T follicular helper cell (primary cell): ENCODE measurements around the gene USH1C.

ENCODE experiments used
- DNase-seq: peaks from one replicate; pipeline ENCODE4 v3.0.0-alpha.2; 2020; ENCODE audit warnings: low read depth

The USH1C gene

GRCh38 chr11:17471501-17471900, 72.7 kb downstream of the USH1C start:
- no peak for DNase-seq

DNA sequence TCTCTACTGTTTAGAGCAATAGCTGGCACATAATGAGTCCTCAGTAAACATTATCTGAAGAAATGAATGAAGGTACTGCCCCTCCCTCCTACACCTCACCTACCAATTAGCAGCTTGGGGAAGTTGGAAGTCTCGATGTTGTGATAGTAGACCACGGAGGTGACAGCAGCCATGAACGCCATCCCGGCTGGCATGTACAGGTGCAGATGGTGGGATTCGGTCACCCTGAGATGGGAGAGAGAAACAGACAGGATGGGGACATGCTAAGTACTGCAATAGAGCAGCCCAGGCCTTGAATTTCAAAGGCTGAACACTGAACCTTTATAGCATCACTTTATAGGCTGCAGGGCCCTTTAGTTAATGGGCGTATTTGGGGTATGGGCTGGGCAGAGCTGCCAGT, 74.2 kb downstream of the USH1C start:
- DNase-seq: no peak

- no peak for DNase-seq
Measured at GRCh38 chr11:17468122-17468521, 76.1 kb downstream of the USH1C start.

DNA sequence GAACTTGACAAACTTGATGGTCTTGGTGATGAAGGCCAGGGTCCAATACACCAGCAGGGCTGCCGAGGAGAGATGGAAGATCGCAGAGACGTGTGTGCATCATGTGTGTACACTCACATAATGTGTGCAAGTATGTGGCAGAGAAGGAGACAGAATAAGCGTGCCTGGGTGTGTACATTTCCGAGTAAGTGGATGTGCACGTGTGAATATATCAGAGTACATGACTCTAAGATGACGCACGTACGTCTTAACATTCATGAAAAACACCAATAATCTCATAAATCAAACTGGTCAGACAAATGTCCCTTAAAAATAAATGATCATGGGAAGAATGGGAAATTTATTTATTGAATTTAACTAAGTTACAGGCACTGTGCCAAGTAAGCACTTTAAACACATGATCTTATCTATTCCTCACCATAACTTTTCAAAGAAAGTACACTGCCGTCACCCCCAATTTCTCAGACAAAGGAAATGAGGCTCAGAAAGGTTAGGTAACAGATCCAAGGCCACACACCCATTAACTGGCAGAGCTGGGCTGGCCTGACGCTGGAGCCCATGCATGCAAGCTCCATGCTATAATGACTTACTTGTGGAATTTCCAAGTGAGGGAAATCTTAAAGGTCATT, 80.6 kb downstream of the USH1C start:
- DNase-seq: no peak

DNA sequence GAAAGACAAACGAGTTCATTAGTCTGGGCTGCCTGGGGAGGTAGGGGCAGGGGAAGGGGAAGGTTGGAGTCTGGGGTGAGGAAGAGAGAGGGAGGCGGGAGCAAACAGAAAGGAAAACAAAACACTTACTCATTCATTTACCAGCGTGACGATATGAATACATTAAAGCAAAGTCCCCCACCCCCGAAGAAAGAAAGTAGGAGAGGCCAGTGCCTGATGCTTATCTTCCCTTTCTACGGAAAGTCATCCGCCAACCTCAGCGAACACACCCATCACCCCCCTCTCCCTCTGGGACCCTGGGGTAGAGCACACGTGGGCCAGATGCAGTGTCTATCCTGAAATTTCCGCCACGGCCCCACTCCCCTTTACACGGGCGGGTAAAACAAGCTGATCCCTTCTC, 81.3 kb downstream of the USH1C start:
- no peak for DNase-seq

GRCh38 chr11:17460406-17460805, 83.8 kb downstream of the USH1C start:
- no peak for DNase-seq

DNA sequence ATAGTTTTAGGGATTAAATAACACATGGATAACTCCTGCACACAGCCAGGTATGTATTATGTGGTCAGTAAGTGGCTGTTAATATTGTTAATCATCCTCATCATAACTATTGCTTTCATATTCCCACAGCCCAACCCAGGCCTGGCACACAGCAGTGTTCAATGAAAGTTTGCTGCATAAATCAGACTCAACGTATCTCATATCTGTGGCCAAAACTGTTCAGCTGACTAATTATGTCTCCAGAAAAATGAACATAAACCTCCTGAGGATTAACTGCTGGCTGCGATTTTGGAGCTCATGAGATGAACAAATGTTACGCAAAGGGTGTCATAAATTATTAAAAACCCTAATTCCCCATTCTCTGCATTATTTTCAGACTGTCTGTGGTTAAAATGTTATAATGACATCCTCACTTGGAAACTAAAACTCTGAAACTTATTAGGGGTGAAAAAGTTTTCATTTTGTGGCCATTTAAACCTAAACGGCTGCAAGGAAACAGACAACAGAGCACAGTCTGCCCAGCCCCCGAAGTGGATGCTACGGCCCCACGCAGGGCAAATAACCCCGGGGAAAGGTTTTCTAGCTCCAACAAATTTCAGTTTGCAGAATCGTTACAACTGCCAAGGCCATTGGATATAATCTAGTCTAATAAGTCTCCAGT, 84.8 kb downstream of the USH1C start:
- DNase-seq: no peak

DNA sequence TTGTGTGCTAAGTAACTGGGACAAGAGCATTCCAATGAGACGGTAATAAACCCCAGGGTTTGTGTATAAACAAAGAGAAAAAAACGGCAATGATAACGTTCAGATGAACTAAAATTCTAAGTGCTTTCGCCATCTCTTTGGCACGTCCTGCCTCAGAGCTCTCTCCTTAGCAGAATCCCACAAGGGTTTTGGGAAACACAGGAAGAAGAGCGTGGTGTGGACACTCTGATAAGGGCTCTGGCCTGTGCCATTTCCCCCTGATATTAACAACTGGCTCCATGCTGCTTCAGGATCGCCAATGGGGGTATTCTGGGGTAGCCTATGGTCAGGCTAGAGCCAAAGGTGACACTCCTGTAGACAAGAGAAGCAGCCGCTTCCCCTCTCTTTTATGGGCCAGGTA, 85.9 kb downstream of the USH1C start:
- DNase-seq: no peak

- no peak for DNase-seq
Measured at GRCh38 chr11:17457396-17458173, 86.6 kb downstream of the USH1C start.

DNA sequence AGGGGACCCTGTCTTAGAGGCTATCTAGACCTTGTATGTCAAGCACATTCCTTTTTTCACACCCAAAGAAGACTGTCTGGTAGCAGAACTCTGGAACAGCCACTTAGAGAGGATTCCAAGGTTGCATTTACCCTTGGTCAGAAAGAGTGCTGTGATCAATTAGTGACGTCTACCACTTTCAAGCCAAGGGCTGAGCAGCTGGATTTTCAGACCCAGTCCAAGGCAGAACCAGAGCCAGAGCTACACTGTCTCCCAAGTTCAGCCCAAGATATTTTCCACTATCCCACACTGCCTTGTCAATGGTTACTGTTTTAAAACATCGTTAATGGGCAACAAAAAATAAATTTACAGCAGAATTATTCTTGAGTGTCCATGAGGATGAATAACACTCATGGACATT, 91.5 kb downstream of the USH1C start:
- DNase-seq: no peak

- no peak for DNase-seq
Measured at GRCh38 chr11:17449158-17449557, 95.1 kb downstream of the USH1C start.

GRCh38 chr11:17446482-17446881, 97.7 kb downstream of the USH1C start:
- no peak for DNase-seq

DNA sequence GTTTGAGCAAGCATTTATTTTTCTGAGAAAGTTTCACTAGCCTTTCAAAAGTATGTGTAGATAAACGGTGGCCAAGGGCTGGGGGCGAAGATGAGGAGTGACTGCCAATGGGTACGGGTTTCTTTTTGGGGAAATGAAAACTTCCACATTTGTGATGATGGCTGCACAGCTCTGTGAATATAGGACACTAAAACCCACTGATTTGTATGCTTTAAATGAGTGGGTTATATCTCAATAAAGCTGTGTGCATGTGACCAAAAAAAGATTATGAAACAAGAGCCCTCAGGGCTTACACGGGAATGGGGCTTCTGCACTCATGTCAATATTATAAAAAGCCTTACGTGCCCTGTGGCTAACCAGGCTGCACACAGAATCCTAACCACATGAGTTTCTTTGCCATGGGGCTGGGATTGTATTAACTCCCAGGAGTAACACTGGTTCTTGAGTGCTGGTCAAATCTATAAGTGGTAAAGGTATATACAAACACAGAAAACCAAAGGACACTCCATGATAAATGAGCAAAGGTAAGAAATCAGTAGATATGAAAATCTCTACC, 98.9 kb downstream of the USH1C start:
- DNase-seq: no peak

DNA sequence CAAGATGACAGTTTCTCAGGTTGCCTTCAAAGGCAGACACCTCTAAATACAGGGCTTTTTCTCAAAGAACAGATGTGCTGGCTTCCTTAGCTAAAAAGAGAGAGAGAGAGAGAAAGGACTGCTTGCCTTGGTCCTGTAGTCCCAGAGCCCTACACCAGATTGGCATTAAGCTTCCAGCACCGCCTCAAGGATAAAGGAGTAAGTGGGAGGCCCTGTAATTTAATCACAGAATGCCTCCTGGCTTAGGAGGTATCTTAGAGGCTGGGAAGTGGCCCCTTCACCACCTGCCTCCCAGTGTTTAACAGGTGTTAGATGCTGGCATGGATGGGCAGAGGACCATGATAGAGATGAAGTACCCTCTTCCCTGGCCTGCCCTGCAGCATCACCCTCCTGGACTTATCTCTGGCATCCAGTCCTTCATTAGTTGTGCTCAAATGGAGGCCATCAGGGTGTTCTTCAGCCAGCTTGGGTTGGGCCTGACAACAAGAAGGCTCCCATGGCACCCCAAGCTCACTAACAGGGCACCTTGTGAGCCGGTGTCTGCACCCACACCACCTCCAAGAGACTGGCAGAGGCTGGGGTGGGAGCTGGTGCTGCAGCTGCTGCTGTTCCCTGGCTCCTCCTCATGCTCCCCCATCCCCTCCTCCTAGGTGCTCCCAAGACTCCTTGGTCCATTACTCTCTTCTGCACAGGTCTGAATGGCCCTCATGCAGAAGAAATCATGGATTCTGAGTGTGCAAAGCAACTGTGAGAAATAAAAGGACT, 100.1 kb downstream of the USH1C start:
- DNase-seq: no peak
